Measurements from ENCODE around the gene STRN3.
"Not testable (repeated sequence)": the region's sequence is repeated elsewhere in the genome, so short reads cannot be mapped to it uniquely, and the experiment has no call there.

STRN3 gene

GRCh38 chr14:30907659-30908057 lies 118.5 kb downstream of the STRN3 start:
- DNase-seq (ENCODE audit: low spot score) = no peak

GRCh38 chr14:30906752-30907658 lies 119.2 kb downstream of the STRN3 start:
- DNase-seq (ENCODE audit: low spot score) = no peak

GRCh38 chr14:30903285-30904124 lies 122.7 kb downstream of the STRN3 start:
- no peak for DNase-seq (ENCODE audit: low spot score)

- DNase-seq (ENCODE audit: low spot score) = not testable (repeated sequence)
Observed at GRCh38 chr14:30897121-30897520, 129.1 kb downstream of the STRN3 start.

- no peak for DNase-seq (ENCODE audit: low spot score)
Observed at GRCh38 chr14:30896435-30896834, 129.7 kb downstream of the STRN3 start.

- DNase-seq (ENCODE audit: low spot score) = no peak
Observed at GRCh38 chr14:30894923-30895515, 131.2 kb downstream of the STRN3 start.

GRCh38 chr14:30893819-30894218 lies 132.4 kb downstream of the STRN3 start:
- no peak for DNase-seq (ENCODE audit: low spot score)

GRCh38 chr14:30889244-30889594 lies 137.0 kb downstream of the STRN3 start:
- DNase-seq (ENCODE audit: low spot score) = no peak

GRCh38 chr14:30888480-30889243 lies 137.5 kb downstream of the STRN3 start:
- DNase-seq (ENCODE audit: low spot score) = no peak

- DNase-seq (ENCODE audit: low spot score) = no peak
Observed at GRCh38 chr14:30885840-30886740, 140.1 kb downstream of the STRN3 start.

GRCh38 chr14:30884901-30885300 lies 141.3 kb downstream of the STRN3 start:
- no peak for DNase-seq (ENCODE audit: low spot score)

GRCh38 chr14:30883508-30884294 lies 142.5 kb downstream of the STRN3 start:
- DNase-seq (ENCODE audit: low spot score) = no peak

- no peak for DNase-seq (ENCODE audit: low spot score)
Observed at GRCh38 chr14:30882431-30882830, 143.7 kb downstream of the STRN3 start.

- DNase-seq (ENCODE audit: low spot score) = no peak
Observed at GRCh38 chr14:30876692-30877091, 149.5 kb downstream of the STRN3 start.

- no peak for DNase-seq (ENCODE audit: low spot score)
Observed at GRCh38 chr14:30875788-30876053, 150.5 kb downstream of the STRN3 start.

GRCh38 chr14:30874999-30875787 lies 151.0 kb downstream of the STRN3 start:
- DNase-seq (ENCODE audit: low spot score) = no peak

GRCh38 chr14:30874120-30874998 lies 151.8 kb downstream of the STRN3 start, which contains the start of gene COCH:
Gene COCH (plus strand): TSS chr14:30874559. CDS start chr14:30874939, 380 bp downstream.
- DNase-seq (ENCODE audit: low spot score) = peak; percentile 46

All from AG20443 (cell line).